ENCODE data around the gene ZEB2. TPM values are rescaled to one million over a fixed set of nuclear protein-coding genes. Genes with fewer than 3 reads are reported as not detected.

Gene ZEB2
- total RNA-seq, 1 donor, result 104 TPM

- TF ChIP-seq, protein P1, sequence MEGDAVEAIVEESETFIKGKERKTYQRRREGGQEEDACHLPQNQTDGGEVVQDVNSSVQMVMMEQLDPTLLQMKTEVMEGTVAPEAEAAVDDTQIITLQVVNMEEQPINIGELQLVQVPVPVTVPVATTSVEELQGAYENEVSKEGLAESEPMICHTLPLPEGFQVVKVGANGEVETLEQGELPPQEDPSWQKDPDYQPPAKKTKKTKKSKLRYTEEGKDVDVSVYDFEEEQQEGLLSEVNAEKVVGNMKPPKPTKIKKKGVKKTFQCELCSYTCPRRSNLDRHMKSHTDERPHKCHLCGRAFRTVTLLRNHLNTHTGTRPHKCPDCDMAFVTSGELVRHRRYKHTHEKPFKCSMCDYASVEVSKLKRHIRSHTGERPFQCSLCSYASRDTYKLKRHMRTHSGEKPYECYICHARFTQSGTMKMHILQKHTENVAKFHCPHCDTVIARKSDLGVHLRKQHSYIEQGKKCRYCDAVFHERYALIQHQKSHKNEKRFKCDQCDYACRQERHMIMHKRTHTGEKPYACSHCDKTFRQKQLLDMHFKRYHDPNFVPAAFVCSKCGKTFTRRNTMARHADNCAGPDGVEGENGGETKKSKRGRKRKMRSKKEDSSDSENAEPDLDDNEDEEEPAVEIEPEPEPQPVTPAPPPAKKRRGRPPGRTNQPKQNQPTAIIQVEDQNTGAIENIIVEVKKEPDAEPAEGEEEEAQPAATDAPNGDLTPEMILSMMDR (IDR thresholded peaks at IDR 0.05; ENCODE audit: insufficient read depth, low read length), result no peak
- no peak for DNase-seq (ENCODE audit: low read depth)
- no peak overlapping the region for H3K4me3 ChIP-seq (ENCODE audit: low read depth, low read length)
These were observed 163.5 kb downstream of the ZEB2 start for GRCh38 chr2:144356402-144356801.

DNA sequence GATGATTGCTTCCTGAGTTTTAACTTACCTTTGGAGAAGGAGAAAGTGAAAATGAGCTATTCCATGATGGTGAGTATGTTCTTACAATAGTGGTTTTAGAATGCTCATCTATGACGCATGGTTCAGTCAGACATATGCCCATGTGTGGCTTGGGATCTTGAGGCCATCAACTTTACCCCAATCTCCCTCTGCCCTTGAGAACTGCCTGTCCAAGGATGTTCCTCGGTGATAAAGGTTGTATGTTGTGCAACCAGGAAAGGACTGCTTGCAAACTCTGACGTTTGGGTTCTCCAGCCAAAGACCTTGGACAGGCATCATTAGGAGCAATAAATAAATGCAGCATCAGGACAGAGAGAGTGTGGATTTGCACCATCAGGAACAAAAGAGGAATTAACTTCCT lies 165.0 kb downstream of the ZEB2 start:
- TF ChIP-seq, protein P1 (IDR thresholded peaks at IDR 0.05; ENCODE audit: insufficient read depth, low read length), result no peak
- no peak for DNase-seq (ENCODE audit: low read depth)
- H3K4me3 ChIP-seq (ENCODE audit: low read depth, low read length), result no peak overlapping the region

DNA sequence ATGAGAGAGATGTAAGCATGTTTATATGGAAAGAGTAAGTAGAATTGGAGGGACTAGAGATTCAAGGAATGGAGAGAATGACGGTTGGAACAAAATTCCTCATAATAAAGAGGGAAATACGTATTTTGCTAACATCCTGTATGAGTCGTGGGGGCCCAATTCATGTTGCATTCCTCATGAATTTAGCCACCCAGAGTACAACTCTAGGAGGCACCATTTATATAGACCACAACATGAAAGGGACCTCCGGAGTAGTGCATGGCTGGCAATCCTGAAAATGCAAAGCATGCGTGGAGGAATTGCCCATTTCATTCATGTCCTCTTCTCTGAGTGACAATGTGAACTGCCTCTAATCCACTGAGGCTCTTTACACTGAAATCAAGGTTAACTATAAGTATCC lies 168.2 kb downstream of the ZEB2 start:
- no peak overlapping the region for H3K4me3 ChIP-seq (ENCODE audit: low read depth, low read length)
- no peak for DNase-seq (ENCODE audit: low read depth)
- TF ChIP-seq, protein P1 (IDR thresholded peaks at IDR 0.05; ENCODE audit: insufficient read depth, low read length), result no peak

DNA sequence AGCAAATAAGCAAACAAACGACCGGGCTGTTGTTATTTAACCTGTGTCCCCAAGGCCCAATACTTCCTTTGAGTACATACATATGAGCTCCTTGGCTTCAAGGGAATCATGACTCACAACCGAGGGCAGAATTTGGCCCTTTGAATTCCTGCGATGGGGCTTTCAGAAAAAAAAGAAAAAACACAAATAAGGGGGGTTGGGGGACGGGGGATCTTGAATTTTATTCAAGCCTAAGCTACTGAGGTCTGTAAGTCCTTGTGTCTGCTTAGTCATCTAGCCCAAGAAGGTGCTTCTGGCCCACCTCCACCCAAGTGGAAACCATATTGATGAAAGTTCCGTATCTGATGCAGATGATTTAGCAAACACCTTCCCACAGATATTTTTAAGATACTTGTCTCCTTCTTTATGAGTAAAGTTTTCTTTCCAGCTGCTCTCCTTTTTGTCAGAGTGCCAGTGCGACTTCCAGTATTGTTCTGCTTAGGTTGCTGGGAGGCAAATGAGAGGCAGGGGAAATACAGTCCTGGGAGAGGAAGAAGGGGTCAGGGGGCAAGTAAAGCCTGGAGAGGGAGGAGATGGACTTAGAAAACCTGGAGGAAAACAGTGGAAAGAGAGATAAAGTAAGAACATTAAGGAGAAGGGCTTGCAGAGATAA lies 169.6 kb downstream of the ZEB2 start:
- TF ChIP-seq, protein P1 (IDR thresholded peaks at IDR 0.05; ENCODE audit: insufficient read depth, low read length), result no peak
- H3K4me3 ChIP-seq (ENCODE audit: low read depth, low read length), result no peak overlapping the region
- DNase-seq (ENCODE audit: low read depth), result no peak

DNA sequence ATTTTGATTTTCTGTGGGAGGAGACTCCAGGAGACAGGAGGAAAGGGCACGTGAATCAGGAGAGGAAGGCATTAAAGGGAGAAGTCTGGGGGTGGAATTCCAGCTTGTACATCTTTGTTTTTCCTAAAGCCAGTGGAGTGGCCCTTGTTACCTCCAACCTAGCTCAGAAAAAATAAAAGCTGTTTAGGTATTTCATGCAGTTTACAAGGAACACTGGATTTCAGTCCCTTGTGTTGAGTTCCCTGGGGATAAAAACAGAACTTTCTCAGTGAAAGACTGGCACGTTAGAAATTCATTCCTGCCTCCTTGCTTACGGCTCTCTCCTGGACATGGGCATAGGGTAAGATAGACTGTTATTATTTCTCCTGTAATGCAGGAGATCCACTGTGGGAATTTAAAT lies 170.2 kb downstream of the ZEB2 start:
- TF ChIP-seq, protein P1 (IDR thresholded peaks at IDR 0.05; ENCODE audit: insufficient read depth, low read length), result no peak
- no peak for DNase-seq (ENCODE audit: low read depth)
- no peak overlapping the region for H3K4me3 ChIP-seq (ENCODE audit: low read depth, low read length)

DNA sequence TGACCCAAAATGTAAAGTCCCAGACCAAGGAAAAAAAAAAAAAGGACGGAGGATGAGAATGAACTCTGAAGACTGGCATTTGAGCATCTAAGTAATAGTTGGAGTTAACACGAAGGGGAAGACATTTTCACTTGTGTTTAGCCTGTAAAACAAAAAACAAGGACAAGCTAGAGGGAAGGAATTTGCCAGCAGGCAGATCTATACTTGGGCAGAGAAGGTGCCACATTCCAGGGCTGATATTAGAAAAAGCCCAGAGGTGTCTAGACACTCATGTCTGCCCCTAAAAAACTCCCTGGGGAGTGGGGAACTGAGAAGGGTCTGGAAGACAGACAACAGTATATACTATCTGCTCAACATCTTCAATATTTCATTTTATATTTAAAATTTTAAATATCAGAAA lies 171.1 kb downstream of the ZEB2 start:
- no peak overlapping the region for H3K4me3 ChIP-seq (ENCODE audit: low read depth, low read length)
- TF ChIP-seq, protein P1 (IDR thresholded peaks at IDR 0.05; ENCODE audit: insufficient read depth, low read length), result no peak
- no peak for DNase-seq (ENCODE audit: low read depth)

- H3K4me3 ChIP-seq (ENCODE audit: low read depth, low read length), result no peak overlapping the region
- TF ChIP-seq, protein P1 (IDR thresholded peaks at IDR 0.05; ENCODE audit: insufficient read depth, low read length), result no peak
- DNase-seq (ENCODE audit: low read depth), result no peak
These were observed 173.7 kb downstream of the ZEB2 start for GRCh38 chr2:144346229-144346628.

Measured in fibroblast of the aortic adventitia (primary cell).